ENCODE measurements around the gene DLG2.

GRCh38 chr11:83725728-83726127 is 1901.4 kb downstream of the DLG2 start:
- TF ChIP-seq POLR2A (IDR thresholded peaks at IDR 0.05) (no peak), CTCF (IDR thresholded peaks at IDR 0.05) (no peak), POLR2AphosphoS5 (IDR thresholded peaks at IDR 0.05) (no peak), EP300 (IDR thresholded peaks at IDR 0.05) (no peak)
